ENCODE measurements around the gene MACROD2. TPM values are rescaled to one million over a fixed set of nuclear protein-coding genes. Genes with fewer than 3 reads are reported as not detected.

Gene MACROD2
- polyA plus RNA-seq, 1 donor from 2014 or later: 23.2 TPM

GRCh38 chr20:16013631-16014030 lies 2018.3 kb downstream of the MACROD2 start:
- no peak overlapping the region for H2AFZ ChIP-seq (ENCODE audit: low read depth, low read length)
- H3F3A ChIP-seq (ENCODE audit: insufficient read depth, low read length, poor library complexity, severe bottlenecking): no peaks in the 10 kb centered on the region
- TF ChIP-seq EP300 (conservative IDR thresholded peaks at IDR 0.05; ENCODE audit: poor library complexity, severe bottlenecking) (no peak), CTCF (IDR thresholded peaks at IDR 0.05; ENCODE audit: poor library complexity, severe bottlenecking) (no peak), SMC3 (conservative IDR thresholded peaks at IDR 0.05; ENCODE audit: poor library complexity) (no peak), REST (IDR thresholded peaks at IDR 0.05; ENCODE audit: borderline replicate concordance) (no peak), MXI1 (conservative IDR thresholded peaks at IDR 0.05; ENCODE audit: poor library complexity, severe bottlenecking) (no peak), EZH2 (IDR thresholded peaks at IDR 0.05; ENCODE audit: borderline replicate concordance, insufficient read depth, low read length, poor library complexity, severe bottlenecking) (no peak), TAF1 (IDR thresholded peaks at IDR 0.05; ENCODE audit: low read depth) (no peak), POLR2AphosphoS5 (IDR thresholded peaks at IDR 0.05) (no peak)
- no peaks in the 10 kb centered on the region for H3K9me2 ChIP-seq (ENCODE audit: insufficient read depth, low read length)
- no peak overlapping the region for H3K9ac ChIP-seq (ENCODE audit: low read length)
- no peaks in the 10 kb centered on the region for H3K9me3 ChIP-seq (ENCODE audit: low read length)
- H3K36me3 ChIP-seq (ENCODE audit: insufficient read depth, low read length): peaks cover 4% of the 10 kb centered on the region
- no peak overlapping the region for H3K27ac ChIP-seq (ENCODE audit: low read length)
- no peak overlapping the region for H3K4me2 ChIP-seq (ENCODE audit: low read length)
- H4K20me1 ChIP-seq (ENCODE audit: insufficient read depth): no peaks in the 10 kb centered on the region
- no peaks in the 10 kb centered on the region for H3K27me3 ChIP-seq (ENCODE audit: insufficient read depth, low read depth, low read length)
- H3K79me2 ChIP-seq (replicated peaks; ENCODE audit: insufficient read depth, low read length): no peaks in the 10 kb centered on the region
- no peak overlapping the region for H3K4me3 ChIP-seq (ENCODE audit: low read length)

GRCh38 chr20:16014436-16014835 lies 2019.1 kb downstream of the MACROD2 start:
- no peaks in the 10 kb centered on the region for H3K36me3 ChIP-seq (ENCODE audit: insufficient read depth, low read length)
- no peak overlapping the region for H3K27ac ChIP-seq (ENCODE audit: low read length)
- no peaks in the 10 kb centered on the region for H4K20me1 ChIP-seq (ENCODE audit: insufficient read depth)
- H3K4me2 ChIP-seq (ENCODE audit: low read length): no peak overlapping the region
- H3K27me3 ChIP-seq (ENCODE audit: insufficient read depth, low read depth, low read length): no peaks in the 10 kb centered on the region
- H3F3A ChIP-seq (ENCODE audit: insufficient read depth, low read length, poor library complexity, severe bottlenecking): no peaks in the 10 kb centered on the region
- H3K79me2 ChIP-seq (replicated peaks; ENCODE audit: insufficient read depth, low read length): no peaks in the 10 kb centered on the region
- H3K9ac ChIP-seq (ENCODE audit: low read length): no peak overlapping the region
- H3K9me3 ChIP-seq (ENCODE audit: low read length): no peaks in the 10 kb centered on the region
- no peak overlapping the region for H2AFZ ChIP-seq (ENCODE audit: low read depth, low read length)
- no peak for TF ChIP-seq MXI1 (conservative IDR thresholded peaks at IDR 0.05; ENCODE audit: poor library complexity, severe bottlenecking)
- TF ChIP-seq EZH2 (IDR thresholded peaks at IDR 0.05; ENCODE audit: borderline replicate concordance, insufficient read depth, low read length, poor library complexity, severe bottlenecking): no peak
- no peaks in the 10 kb centered on the region for H3K9me2 ChIP-seq (ENCODE audit: insufficient read depth, low read length)
- no peak overlapping the region for H3K4me3 ChIP-seq (ENCODE audit: low read length)

GRCh38 chr20:16017656-16018055 lies 2022.3 kb downstream of the MACROD2 start:
- H3K27me3 ChIP-seq (ENCODE audit: insufficient read depth, low read depth, low read length): no peaks in the 10 kb centered on the region
- H3K9me3 ChIP-seq (ENCODE audit: low read length): no peaks in the 10 kb centered on the region
- no peaks in the 10 kb centered on the region for H3F3A ChIP-seq (ENCODE audit: insufficient read depth, low read length, poor library complexity, severe bottlenecking)
- no peak overlapping the region for H2AFZ ChIP-seq (ENCODE audit: low read depth, low read length)
- no peak overlapping the region for H3K4me3 ChIP-seq (ENCODE audit: low read length)
- H3K4me2 ChIP-seq (ENCODE audit: low read length): no peak overlapping the region
- no peaks in the 10 kb centered on the region for H4K20me1 ChIP-seq (ENCODE audit: insufficient read depth)
- H3K9ac ChIP-seq (ENCODE audit: low read length): no peak overlapping the region
- no peaks in the 10 kb centered on the region for H3K9me2 ChIP-seq (ENCODE audit: insufficient read depth, low read length)
- no peak for TF ChIP-seq CTCF (IDR thresholded peaks at IDR 0.05; ENCODE audit: poor library complexity, severe bottlenecking)
- TF ChIP-seq EP300 (conservative IDR thresholded peaks at IDR 0.05; ENCODE audit: poor library complexity, severe bottlenecking): no peak
- no peak for TF ChIP-seq MXI1 (conservative IDR thresholded peaks at IDR 0.05; ENCODE audit: poor library complexity, severe bottlenecking)
- no peak for TF ChIP-seq REST (IDR thresholded peaks at IDR 0.05; ENCODE audit: borderline replicate concordance)
- no peak for TF ChIP-seq EZH2 (IDR thresholded peaks at IDR 0.05; ENCODE audit: borderline replicate concordance, insufficient read depth, low read length, poor library complexity, severe bottlenecking)
- no peak for TF ChIP-seq SMC3 (conservative IDR thresholded peaks at IDR 0.05; ENCODE audit: poor library complexity)
- no peak for TF ChIP-seq RAD21 (conservative IDR thresholded peaks at IDR 0.05)
- no peak for TF ChIP-seq POLR2AphosphoS5 (IDR thresholded peaks at IDR 0.05)
- no peak for TF ChIP-seq TAF1 (IDR thresholded peaks at IDR 0.05; ENCODE audit: low read depth)
- H3K79me2 ChIP-seq (replicated peaks; ENCODE audit: insufficient read depth, low read length): no peaks in the 10 kb centered on the region
- H3K36me3 ChIP-seq (ENCODE audit: insufficient read depth, low read length): no peaks in the 10 kb centered on the region
- no peak overlapping the region for H3K27ac ChIP-seq (ENCODE audit: low read length)
